HEK293 (cell line): ENCODE data around the gene FOXK2.

Source experiments
- CTCF ChIA-PET: fragments of 350-600 bp; formaldehyde crosslinking; extraction: SDS; loops from one replicate; lab custom pipeline; 2021; ENCODE audit warnings: antibody characterized with exemption; lab: Yijun Ruan, JAX
- POLR2A ChIA-PET: fragments of 300-600 bp; formaldehyde crosslinking; extraction: SDS; loops from one replicate; lab custom pipeline; 2020; ENCODE audit warnings: antibody characterized with exemption, inconsistent platforms; lab: Yijun Ruan, JAX
- H3K27ac ChIP-seq: fragments of 200-500 bp; sonication (Bioruptor generic); 2 replicates; pipeline ENCODE4 v1.5.1; 2014; ENCODE audit warnings: low read depth, low read length, control low read depth, inconsistent platforms; ENCODE audit errors: extremely low read depth
- H3K36me3 ChIP-seq, 2 experiments: fragments of 200-500 bp in 1 of 2; sonication (Bioruptor generic) in 1 of 2; 1 replicate in 1 of 2; 2 replicates in 1 of 2; pipeline ENCODE4 v1.5.1; 2014 to 2017; ENCODE audit warnings: inconsistent platforms in 2 of 2, low read length in 2 of 2; ENCODE audit not compliant: control insufficient read depth in 2 of 2, insufficient read depth in 1 of 2
- H3K4me1 ChIP-seq: fragments of 200-500 bp; sonication (Bioruptor generic); 2 replicates; pipeline ENCODE4 v1.5.1; 2014; ENCODE audit warnings: mild to moderate bottlenecking, low read length, inconsistent platforms; ENCODE audit not compliant: control insufficient read depth, insufficient read depth
- H3K4me3 ChIP-seq: 2 replicates; pipeline ENCODE4 v1.5.1; 2011; ENCODE audit warnings: low read depth, mild to moderate bottlenecking, control low read depth, low read length, moderate library complexity
- H3K9me3 ChIP-seq: fragments of 200-500 bp; sonication (Bioruptor generic); 2 replicates; pipeline ENCODE4 v1.5.1; 2014; ENCODE audit warnings: low read depth, low read length, inconsistent platforms; ENCODE audit not compliant: control insufficient read depth, insufficient read depth
- GLIS1 ChIP-seq: fragments of 450-650 bp; formaldehyde crosslinking; IDR thresholded peaks from 2 replicates; pipeline ENCODE4 v1.5.1; 2016; ENCODE audit warnings: missing biosample characterization, missing genetic modification characterization
- GLIS2 ChIP-seq: fragments of 450-650 bp; formaldehyde crosslinking; IDR thresholded peaks from 2 replicates; pipeline ENCODE4 v1.5.1; 2016; ENCODE audit warnings: missing biosample characterization, missing genetic modification characterization
- HOXD13 ChIP-seq: sonication (generic); formaldehyde crosslinking; IDR thresholded peaks from 2 replicates; pipeline ENCODE4 v1.8.0; 2022; ENCODE audit warnings: missing genetic modification reagents, borderline replicate concordance
- KLF1 ChIP-seq: fragments of 450-650 bp; formaldehyde crosslinking; IDR thresholded peaks from 2 replicates; pipeline ENCODE4 v1.5.1; 2016; ENCODE audit warnings: missing biosample characterization, missing genetic modification characterization
- KLF9 ChIP-seq: fragments of 450-650 bp; formaldehyde crosslinking; IDR thresholded peaks from 2 replicates; pipeline ENCODE4 v1.5.1; 2016; ENCODE audit warnings: missing biosample characterization, missing genetic modification characterization, low read depth
- YY1 ChIP-seq: fragments of 450-650 bp; formaldehyde crosslinking; IDR thresholded peaks from 2 replicates; pipeline ENCODE4 v1.5.1; 2018; ENCODE audit warnings: missing biosample characterization, missing genetic modification characterization
- ZBTB17 ChIP-seq: fragments of 450-650 bp; formaldehyde crosslinking; IDR thresholded peaks from 2 replicates; pipeline ENCODE4 v1.5.1; 2016; ENCODE audit warnings: missing biosample characterization, missing genetic modification characterization
- ZBTB7A ChIP-seq: fragments of 450-650 bp; formaldehyde crosslinking; IDR thresholded peaks from 2 replicates; pipeline ENCODE4 v1.5.1; 2016; ENCODE audit warnings: low read depth, missing biosample characterization, missing genetic modification characterization
- ZNF10 ChIP-seq: fragments of 450-650 bp; formaldehyde crosslinking; IDR thresholded peaks from 2 replicates; pipeline ENCODE4 v1.5.1; 2017; ENCODE audit warnings: missing biosample characterization, missing genetic modification characterization
- ZNF121 ChIP-seq: fragments of 450-650 bp; formaldehyde crosslinking; IDR thresholded peaks from 2 replicates; pipeline ENCODE4 v1.5.1; 2016; ENCODE audit warnings: missing biosample characterization, missing genetic modification characterization
- ZNF202 ChIP-seq: fragments of 450-650 bp; formaldehyde crosslinking; IDR thresholded peaks from 2 replicates; pipeline ENCODE4 v1.5.1; 2016; ENCODE audit warnings: missing biosample characterization, missing genetic modification characterization, borderline replicate concordance
- ZNF302 ChIP-seq: fragments of 450-650 bp; formaldehyde crosslinking; IDR thresholded peaks from 2 replicates; pipeline ENCODE4 v1.5.1; 2016; ENCODE audit warnings: missing biosample characterization, missing genetic modification characterization, low read depth
- ZNF324 ChIP-seq: fragments of 450-650 bp; formaldehyde crosslinking; IDR thresholded peaks from 2 replicates; pipeline ENCODE4 v1.5.1; 2016; ENCODE audit warnings: missing biosample characterization, missing genetic modification characterization
- ZNF521 ChIP-seq: fragments of 450-650 bp; formaldehyde crosslinking; IDR thresholded peaks from 2 replicates; pipeline ENCODE4 v1.5.1; 2017; ENCODE audit warnings: missing biosample characterization, mild to moderate bottlenecking, missing genetic modification characterization
- ZNF555 ChIP-seq: fragments of 450-650 bp; formaldehyde crosslinking; conservative IDR thresholded peaks from 2 replicates; pipeline ENCODE4 v1.5.1; 2017; ENCODE audit warnings: missing biosample characterization, mild to moderate bottlenecking, missing genetic modification characterization, inconsistent platforms
- ZNF626 ChIP-seq: fragments of 450-650 bp; sonication (Bioruptor Pico); formaldehyde crosslinking; IDR thresholded peaks from 2 replicates; pipeline ENCODE4 v1.5.1; 2018; ENCODE audit warnings: missing biosample characterization, missing genetic modification characterization, inconsistent platforms
- ZNF658 ChIP-seq: fragments of 450-650 bp; formaldehyde crosslinking; IDR thresholded peaks from 2 replicates; pipeline ENCODE4; 2016; ENCODE audit warnings: missing biosample characterization, missing genetic modification characterization
- ZNF701 ChIP-seq: fragments of 450-650 bp; formaldehyde crosslinking; IDR thresholded peaks from 2 replicates; pipeline ENCODE4 v1.5.1; 2016; ENCODE audit warnings: missing biosample characterization, missing genetic modification characterization
- TF ChIP-seq, protein P1 (sequence below): fragments of 450-650 bp; formaldehyde crosslinking; conservative IDR thresholded peaks from 2 replicates; pipeline ENCODE4 v1.5.1; 2016; ENCODE audit warnings: low read depth, missing biosample characterization, missing genetic modification characterization
- TF ChIP-seq, protein P2 (sequence below): fragments of 450-650 bp; formaldehyde crosslinking; IDR thresholded peaks from 2 replicates; pipeline ENCODE4 v1.5.1; 2016; ENCODE audit warnings: missing biosample characterization, missing genetic modification characterization
- TF ChIP-seq, protein P3 (sequence below): fragments of 450-650 bp; formaldehyde crosslinking; IDR thresholded peaks from 2 replicates; pipeline ENCODE4 v1.5.1; 2016; ENCODE audit warnings: missing biosample characterization, missing genetic modification characterization
- TF ChIP-seq, protein P4 (sequence below): fragments of 450-650 bp; formaldehyde crosslinking; IDR thresholded peaks from 2 replicates; pipeline ENCODE4 v1.5.1; 2017; ENCODE audit warnings: missing biosample characterization, missing genetic modification characterization
- TF ChIP-seq, protein P5 (sequence below): fragments of 450-650 bp; formaldehyde crosslinking; IDR thresholded peaks from 2 replicates; pipeline ENCODE4 v1.5.1; 2017; ENCODE audit warnings: missing biosample characterization, missing genetic modification characterization

FOXK2 gene

DNA sequence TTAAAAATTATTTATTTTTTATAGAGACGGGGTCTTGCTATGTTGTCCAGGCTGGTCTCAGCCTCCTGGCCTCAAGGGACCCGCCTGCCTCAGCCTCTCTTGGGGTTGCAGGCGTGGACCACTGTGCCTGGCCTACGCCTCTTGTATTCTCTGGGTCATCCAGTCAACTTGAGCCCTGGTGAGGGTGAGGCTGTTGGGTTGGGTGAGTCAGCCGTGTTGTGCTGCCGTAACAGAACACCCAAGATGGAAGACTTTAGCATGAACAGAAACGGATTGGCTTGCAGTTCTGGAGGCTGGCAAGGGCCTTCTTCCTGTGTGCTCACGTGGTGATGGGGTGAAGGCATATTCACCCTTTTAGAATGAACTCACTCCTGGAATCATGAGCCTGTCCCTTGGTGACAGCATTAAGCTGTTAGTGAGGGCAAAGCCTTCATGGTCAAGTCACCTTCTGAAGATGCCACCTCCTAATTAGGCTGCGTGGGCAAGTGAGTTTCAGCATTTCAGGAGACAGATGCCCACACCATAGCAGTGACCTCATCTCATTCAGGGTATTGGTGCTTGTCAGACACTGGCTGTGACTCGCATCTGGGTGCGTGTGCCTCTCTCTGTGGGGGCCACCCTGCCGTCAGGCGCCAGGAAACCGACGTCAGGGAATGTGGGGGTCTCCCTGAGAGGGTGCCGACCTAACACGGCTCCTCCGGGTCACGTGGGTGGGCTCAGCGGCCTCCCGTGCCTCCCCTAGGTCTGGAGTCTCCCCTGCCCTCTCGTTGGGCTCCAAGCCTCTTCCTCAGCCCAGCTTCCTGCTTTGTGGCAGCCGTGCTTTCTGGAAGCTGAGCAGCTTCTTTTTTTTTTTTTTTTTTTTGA is 79.0 kb downstream of the FOXK2 start (continued):
- TF ChIP-seq, protein P1, sequence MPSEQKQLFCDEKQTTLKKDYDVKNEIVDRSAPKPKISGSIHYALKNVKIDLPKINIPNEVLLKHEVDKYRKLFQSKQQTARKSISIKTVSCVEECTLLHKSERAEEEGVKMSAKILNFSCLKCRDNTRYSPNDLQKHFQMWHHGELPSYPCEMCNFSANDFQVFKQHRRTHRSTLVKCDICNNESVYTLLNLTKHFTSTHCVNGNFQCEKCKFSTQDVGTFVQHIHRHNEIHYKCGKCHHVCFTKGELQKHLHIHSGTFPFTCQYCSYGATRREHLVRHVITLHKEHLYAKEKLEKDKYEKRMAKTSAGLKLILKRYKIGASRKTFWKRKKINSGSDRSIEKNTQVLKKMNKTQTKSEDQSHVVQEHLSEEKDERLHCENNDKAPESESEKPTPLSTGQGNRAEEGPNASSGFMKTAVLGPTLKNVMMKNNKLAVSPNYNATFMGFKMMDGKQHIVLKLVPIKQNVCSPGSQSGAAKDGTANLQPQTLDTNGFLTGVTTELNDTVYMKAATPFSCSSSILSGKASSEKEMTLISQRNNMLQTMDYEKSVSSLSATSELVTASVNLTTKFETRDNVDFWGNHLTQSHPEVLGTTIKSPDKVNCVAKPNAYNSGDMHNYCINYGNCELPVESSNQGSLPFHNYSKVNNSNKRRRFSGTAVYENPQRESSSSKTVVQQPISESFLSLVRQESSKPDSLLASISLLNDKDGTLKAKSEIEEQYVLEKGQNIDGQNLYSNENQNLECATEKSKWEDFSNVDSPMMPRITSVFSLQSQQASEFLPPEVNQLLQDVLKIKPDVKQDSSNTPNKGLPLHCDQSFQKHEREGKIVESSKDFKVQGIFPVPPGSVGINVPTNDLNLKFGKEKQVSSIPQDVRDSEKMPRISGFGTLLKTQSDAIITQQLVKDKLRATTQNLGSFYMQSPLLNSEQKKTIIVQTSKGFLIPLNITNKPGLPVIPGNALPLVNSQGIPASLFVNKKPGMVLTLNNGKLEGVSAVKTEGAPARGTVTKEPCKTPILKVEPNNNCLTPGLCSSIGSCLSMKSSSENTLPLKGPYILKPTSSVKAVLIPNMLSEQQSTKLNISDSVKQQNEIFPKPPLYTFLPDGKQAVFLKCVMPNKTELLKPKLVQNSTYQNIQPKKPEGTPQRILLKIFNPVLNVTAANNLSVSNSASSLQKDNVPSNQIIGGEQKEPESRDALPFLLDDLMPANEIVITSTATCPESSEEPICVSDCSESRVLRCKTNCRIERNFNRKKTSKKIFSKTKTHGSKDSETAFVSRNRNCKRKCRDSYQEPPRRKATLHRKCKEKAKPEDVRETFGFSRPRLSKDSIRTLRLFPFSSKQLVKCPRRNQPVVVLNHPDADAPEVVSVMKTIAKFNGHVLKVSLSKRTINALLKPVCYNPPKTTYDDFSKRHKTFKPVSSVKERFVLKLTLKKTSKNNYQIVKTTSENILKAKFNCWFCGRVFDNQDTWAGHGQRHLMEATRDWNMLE (tag by site-specific recombination), result no peak
- TF ChIP-seq ZNF626 (tag by site-specific recombination) (no peak), ZBTB7A (tag by site-specific recombination) (no peak), ZNF701 (tag by site-specific recombination) (no peak), ZNF555 (tag by site-specific recombination) (no peak), ZBTB17 (tag by site-specific recombination) (no peak), ZNF302 (no peak), GLIS2 (0 out of 2 replicates have a peak, but pooled peaks have one; percentile 15), GLIS1 (tag by site-specific recombination) (peak; percentile 21; the same call in 1 of the 2 replicates), ZNF121 (tag by site-specific recombination) (peak; percentile 89)
- TF ChIP-seq, protein P2, sequence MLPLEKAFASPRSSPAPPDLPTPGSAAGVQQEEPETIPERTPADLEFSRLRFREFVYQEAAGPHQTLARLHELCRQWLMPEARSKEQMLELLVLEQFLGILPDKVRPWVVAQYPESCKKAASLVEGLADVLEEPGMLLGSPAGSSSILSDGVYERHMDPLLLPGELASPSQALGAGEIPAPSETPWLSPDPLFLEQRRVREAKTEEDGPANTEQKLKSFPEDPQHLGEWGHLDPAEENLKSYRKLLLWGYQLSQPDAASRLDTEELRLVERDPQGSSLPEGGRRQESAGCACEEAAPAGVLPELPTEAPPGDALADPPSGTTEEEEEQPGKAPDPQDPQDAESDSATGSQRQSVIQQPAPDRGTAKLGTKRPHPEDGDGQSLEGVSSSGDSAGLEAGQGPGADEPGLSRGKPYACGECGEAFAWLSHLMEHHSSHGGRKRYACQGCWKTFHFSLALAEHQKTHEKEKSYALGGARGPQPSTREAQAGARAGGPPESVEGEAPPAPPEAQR (tag by site-specific recombination), result no peak
- TF ChIP-seq, protein P3, sequence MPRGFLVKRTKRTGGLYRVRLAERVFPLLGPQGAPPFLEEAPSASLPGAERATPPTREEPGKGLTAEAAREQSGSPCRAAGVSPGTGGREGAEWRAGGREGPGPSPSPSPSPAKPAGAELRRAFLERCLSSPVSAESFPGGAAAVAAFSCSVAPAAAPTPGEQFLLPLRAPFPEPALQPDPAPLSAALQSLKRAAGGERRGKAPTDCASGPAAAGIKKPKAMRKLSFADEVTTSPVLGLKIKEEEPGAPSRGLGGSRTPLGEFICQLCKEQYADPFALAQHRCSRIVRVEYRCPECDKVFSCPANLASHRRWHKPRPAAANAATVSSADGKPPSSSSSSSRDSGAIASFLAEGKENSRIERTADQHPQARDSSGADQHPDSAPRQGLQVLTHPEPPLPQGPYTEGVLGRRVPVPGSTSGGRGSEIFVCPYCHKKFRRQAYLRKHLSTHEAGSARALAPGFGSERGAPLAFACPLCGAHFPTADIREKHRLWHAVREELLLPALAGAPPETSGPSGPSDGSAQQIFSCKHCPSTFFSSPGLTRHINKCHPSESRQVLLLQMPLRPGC, result no peak
- TF ChIP-seq, protein P4, sequence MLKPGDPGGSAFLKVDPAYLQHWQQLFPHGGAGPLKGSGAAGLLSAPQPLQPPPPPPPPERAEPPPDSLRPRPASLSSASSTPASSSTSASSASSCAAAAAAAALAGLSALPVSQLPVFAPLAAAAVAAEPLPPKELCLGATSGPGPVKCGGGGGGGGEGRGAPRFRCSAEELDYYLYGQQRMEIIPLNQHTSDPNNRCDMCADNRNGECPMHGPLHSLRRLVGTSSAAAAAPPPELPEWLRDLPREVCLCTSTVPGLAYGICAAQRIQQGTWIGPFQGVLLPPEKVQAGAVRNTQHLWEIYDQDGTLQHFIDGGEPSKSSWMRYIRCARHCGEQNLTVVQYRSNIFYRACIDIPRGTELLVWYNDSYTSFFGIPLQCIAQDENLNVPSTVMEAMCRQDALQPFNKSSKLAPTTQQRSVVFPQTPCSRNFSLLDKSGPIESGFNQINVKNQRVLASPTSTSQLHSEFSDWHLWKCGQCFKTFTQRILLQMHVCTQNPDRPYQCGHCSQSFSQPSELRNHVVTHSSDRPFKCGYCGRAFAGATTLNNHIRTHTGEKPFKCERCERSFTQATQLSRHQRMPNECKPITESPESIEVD, result no peak

DNA sequence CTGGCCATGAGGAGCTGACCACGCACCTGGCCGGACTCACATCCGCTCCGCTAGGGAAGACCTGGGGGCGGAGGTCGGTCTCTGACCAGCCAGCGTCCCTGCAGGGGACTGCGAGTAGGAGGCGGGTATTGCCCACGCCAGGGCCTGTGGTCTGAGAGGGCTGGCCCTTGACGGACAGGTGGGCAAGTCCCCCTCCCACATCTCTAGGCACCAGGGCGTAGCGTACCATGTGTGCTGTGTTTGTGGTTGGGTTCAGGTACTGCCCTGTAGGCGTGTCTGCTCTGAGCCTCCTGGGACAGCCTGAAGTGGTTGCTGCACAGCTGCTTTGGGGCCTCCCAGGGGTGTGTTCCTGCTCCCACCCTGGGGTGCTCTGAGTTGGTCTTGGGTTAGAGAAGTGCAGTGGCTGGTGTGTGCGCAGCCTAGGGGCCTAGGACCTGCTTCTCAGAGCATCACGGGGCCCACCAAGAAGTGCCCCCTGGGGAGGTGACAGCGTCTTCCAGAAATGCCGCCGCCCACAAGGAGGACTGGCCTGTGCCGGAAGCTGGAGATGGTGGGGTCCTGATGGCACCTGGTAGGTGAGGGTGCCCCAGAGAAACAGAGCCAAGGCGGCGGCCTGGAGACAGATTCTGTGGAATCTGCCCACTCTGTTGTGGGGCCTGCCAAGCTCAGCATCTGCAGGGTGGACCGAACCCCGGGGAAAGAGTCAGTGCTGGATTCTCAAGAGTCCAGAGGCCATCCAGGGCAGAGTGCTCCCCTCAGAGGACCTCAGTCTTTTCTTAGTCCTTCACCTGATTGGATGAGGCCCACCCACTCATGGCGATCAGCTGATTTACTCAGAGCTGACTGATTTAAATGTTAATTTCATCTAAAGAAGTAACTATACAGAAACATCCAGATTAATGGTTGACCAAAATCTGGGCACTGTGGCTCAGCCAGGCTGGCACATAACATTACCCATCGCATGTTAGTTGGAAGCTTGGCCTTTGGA is 80.4 kb downstream of the FOXK2 start:
- ChIA-PET CTCF (no interaction called here), POLR2A (interaction anchor here (0.5 to 0.7 kb wide), 2 partner anchors 10 to 175 kb away, joined by 3 to 4 read pairs; no protein-coding TSS in a partner anchor)
- no peaks in the 10 kb centered on the region for H3K4me1 ChIP-seq
- no peak overlapping the region for H3K4me3 ChIP-seq
- H3K27ac ChIP-seq, result no peak overlapping the region
- no peaks in the 10 kb centered on the region for H3K9me3 ChIP-seq
- H3K36me3 ChIP-seq, result peaks cover 38 to 96% of the 10 kb centered on the region in 2 experiments
- TF ChIP-seq HOXD13 (CRISPR knock-in tag) (no peak), ZNF521 (tag by site-specific recombination) (no peak), GLIS2 (peak; percentile 47; the same call in 1 of the 2 replicates), ZNF10 (tag by site-specific recombination) (peak; percentile 100), ZNF202 (tag by site-specific recombination) (no peak), YY1 (no peak), KLF1 (tag by site-specific recombination) (peak; percentile 78), ZNF324 (tag by site-specific recombination) (no peak), GLIS1 (tag by site-specific recombination) (peak; percentile 83), KLF9 (tag by site-specific recombination) (no peak), ZNF658 (tag by site-specific recombination) (no peak)
- TF ChIP-seq, protein P5, sequence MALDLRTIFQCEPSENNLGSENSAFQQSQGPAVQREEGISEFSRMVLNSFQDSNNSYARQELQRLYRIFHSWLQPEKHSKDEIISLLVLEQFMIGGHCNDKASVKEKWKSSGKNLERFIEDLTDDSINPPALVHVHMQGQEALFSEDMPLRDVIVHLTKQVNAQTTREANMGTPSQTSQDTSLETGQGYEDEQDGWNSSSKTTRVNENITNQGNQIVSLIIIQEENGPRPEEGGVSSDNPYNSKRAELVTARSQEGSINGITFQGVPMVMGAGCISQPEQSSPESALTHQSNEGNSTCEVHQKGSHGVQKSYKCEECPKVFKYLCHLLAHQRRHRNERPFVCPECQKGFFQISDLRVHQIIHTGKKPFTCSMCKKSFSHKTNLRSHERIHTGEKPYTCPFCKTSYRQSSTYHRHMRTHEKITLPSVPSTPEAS (tag by site-specific recombination), result no peak
